T-helper 1 cell (primary cell): Measurements from ENCODE around the gene OPA3.

Experiments used
- DNase-seq, 5 donors: peaks; one replicate each; pipeline ENCODE4 v3.0.0-alpha.2; 2012 to 2020

The OPA3 gene

GRCh38 chr19:45598267-45599001 lies 13.8 kb upstream of the OPA3 start:
- DNase-seq: no peak

GRCh38 chr19:45597425-45598111 lies 13.0 kb upstream of the OPA3 start:
- DNase-seq: no peak

GRCh38 chr19:45595814-45596213 lies 11.2 kb upstream of the OPA3 start:
- no peak for DNase-seq

- no peak for DNase-seq
Measured at GRCh38 chr19:45593520-45593919, 8.9 kb upstream of the OPA3 start.

GRCh38 chr19:45592366-45592765 lies 7.8 kb upstream of the OPA3 start:
- no peak for DNase-seq

- DNase-seq: no peak
Measured at GRCh38 chr19:45591638-45592005, 7.0 kb upstream of the OPA3 start.

- DNase-seq: peak in 2 of 5 donors; percentile 14 to 54
Measured at GRCh38 chr19:45591004-45591637, 6.5 kb upstream of the OPA3 start.

- no peak for DNase-seq
Measured at GRCh38 chr19:45590300-45591003, 5.8 kb upstream of the OPA3 start.

- no peak for DNase-seq
Measured at GRCh38 chr19:45589768-45590167, 5.2 kb upstream of the OPA3 start.

GRCh38 chr19:45587873-45588272 lies 3.3 kb upstream of the OPA3 start:
- DNase-seq: no peak

- DNase-seq: no peak
Measured at GRCh38 chr19:45585158-45585577, 566 bp upstream of the OPA3 start.

- no peak for DNase-seq
Measured at GRCh38 chr19:45581576-45581975, 3.0 kb downstream of the OPA3 start.

- no peak for DNase-seq
Measured at GRCh38 chr19:45578861-45579260, 5.7 kb downstream of the OPA3 start.

GRCh38 chr19:45577111-45577905 lies 7.3 kb downstream of the OPA3 start:
- no peak for DNase-seq

GRCh38 chr19:45576682-45577081 lies 7.9 kb downstream of the OPA3 start:
- no peak for DNase-seq

- DNase-seq: no peak
Measured at GRCh38 chr19:45575216-45575615, 9.4 kb downstream of the OPA3 start.

- no peak for DNase-seq
Measured at GRCh38 chr19:45574526-45574925, 10.1 kb downstream of the OPA3 start.

- no peak for DNase-seq
Measured at GRCh38 chr19:45571457-45572220, 13.0 kb downstream of the OPA3 start.

- DNase-seq: peak in 4 of 5 donors; percentile 23 to 53 (median 41)
Measured at GRCh38 chr19:45569619-45570421, 14.8 kb downstream of the OPA3 start.

- DNase-seq: no peak
Measured at GRCh38 chr19:45568732-45569131, 15.9 kb downstream of the OPA3 start.

GRCh38 chr19:45567609-45568008 lies 17.0 kb downstream of the OPA3 start:
- DNase-seq: no peak
